Lower leg skin (tissue), 3 donors: ENCODE results near the gene RPL26.

ENCODE experiments used
- POLR2A ChIP-seq, 2 donors: fragments of 450-650 bp; IDR thresholded peaks; one replicate each; pipeline ENCODE4 v1.6.1; 2016 to 2017; ENCODE audit warnings: antibody characterized with exemption in 2 of 2, mild to moderate bottlenecking in 1 of 2, moderate library complexity in 1 of 2
- TF ChIP-seq, protein P1 (sequence below), 3 donors: fragments of 450-650 bp; IDR thresholded peaks; one replicate each; pipeline ENCODE4 v1.5.1; 2016; ENCODE audit warnings: antibody characterized with exemption in 3 of 3, mild to moderate bottlenecking in 3 of 3, moderate library complexity in 2 of 3

DNA sequence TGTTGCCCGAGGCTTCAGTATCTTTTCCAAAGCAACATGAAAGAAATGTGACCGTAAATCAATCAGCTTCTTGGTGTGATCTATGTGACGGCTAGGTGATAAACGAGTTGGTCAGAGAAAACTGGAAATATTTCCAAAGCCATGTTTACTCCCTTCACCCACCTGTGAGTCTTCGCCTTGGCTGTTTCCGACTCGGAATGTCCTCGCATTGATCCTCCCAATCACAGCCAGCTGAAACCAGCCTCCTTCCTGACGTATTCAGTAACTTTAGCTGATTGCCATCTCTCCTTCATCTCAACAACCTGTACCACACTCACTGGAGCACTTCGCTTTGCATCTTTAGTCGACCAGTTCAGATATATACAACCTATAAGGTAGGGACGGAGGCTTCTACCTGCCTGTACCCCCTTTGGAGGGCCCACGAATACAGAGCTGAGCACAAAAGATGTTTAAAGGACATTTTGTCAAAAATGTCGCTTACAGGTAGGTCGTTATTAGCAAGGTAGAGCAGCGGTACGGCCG, 7.2 kb downstream of the RPL26 start:
- TF ChIP-seq, protein P1, sequence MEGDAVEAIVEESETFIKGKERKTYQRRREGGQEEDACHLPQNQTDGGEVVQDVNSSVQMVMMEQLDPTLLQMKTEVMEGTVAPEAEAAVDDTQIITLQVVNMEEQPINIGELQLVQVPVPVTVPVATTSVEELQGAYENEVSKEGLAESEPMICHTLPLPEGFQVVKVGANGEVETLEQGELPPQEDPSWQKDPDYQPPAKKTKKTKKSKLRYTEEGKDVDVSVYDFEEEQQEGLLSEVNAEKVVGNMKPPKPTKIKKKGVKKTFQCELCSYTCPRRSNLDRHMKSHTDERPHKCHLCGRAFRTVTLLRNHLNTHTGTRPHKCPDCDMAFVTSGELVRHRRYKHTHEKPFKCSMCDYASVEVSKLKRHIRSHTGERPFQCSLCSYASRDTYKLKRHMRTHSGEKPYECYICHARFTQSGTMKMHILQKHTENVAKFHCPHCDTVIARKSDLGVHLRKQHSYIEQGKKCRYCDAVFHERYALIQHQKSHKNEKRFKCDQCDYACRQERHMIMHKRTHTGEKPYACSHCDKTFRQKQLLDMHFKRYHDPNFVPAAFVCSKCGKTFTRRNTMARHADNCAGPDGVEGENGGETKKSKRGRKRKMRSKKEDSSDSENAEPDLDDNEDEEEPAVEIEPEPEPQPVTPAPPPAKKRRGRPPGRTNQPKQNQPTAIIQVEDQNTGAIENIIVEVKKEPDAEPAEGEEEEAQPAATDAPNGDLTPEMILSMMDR (IDR thresholded peaks at IDR 0.05) = no peak
- no peak for TF ChIP-seq POLR2A (IDR thresholded peaks at IDR 0.05)
